GM23338 (cell line): Measurements from ENCODE around the gene UBASH3A. TPM values are rescaled to one million over a fixed set of nuclear protein-coding genes. Genes with fewer than 3 reads are reported as not detected.

Source experiments
- ATAC-seq: fragments of 200-7000 bp; cut with Tn5 transposase; 3 replicates; pipeline ENCODE4 v1.9.1; 2020
- DNase-seq: peaks from one replicate; pipeline ENCODE4 v3.0.0-alpha.2; 2015; ENCODE audit warnings: low spot score
- H2AFZ ChIP-seq: fragments of 200-600 bp; sonication (generic); 2 replicates; pipeline ENCODE4 v1.8.0; 2016; ENCODE audit warnings: antibody characterized with exemption, mild to moderate bottlenecking, moderate library complexity
- H3F3A ChIP-seq: fragments of 200-600 bp; sonication (generic); replicated peaks from 2 replicates; pipeline ENCODE4 v1.8.0; 2017; ENCODE audit warnings: antibody characterized with exemption, mixed run types, low read depth
- H3K27ac ChIP-seq: fragments of 200-600 bp; sonication (generic); 2 replicates; pipeline ENCODE4 v1.6.1; 2016; ENCODE audit warnings: low read depth
- H3K27me3 ChIP-seq: fragments of 200-600 bp; sonication (generic); 2 replicates; pipeline ENCODE4 v1.8.0; 2016; ENCODE audit warnings: mild to moderate bottlenecking, mixed run types, moderate library complexity; ENCODE audit not compliant: insufficient read depth
- H3K36me3 ChIP-seq: fragments of 200-600 bp; sonication (generic); 2 replicates; pipeline ENCODE4 v1.8.0; 2016; ENCODE audit warnings: mild to moderate bottlenecking; ENCODE audit not compliant: insufficient read depth
- H3K4me1 ChIP-seq: fragments of 200-600 bp; sonication (generic); 2 replicates; pipeline ENCODE4 v1.8.0; 2016; ENCODE audit warnings: mild to moderate bottlenecking, moderate library complexity; ENCODE audit not compliant: insufficient read depth
- H3K4me2 ChIP-seq: fragments of 200-600 bp; sonication (generic); 2 replicates; pipeline ENCODE4 v1.7.1; 2017; ENCODE audit warnings: mixed run types
- H3K4me3 ChIP-seq: fragments of 200-600 bp; sonication (generic); 2 replicates; pipeline ENCODE4 v1.6.1; 2016; ENCODE audit warnings: mixed run types
- H3K79me2 ChIP-seq: fragments of 200-600 bp; sonication (generic); replicated peaks from 2 replicates; pipeline ENCODE4 v1.8.0; 2017; ENCODE audit warnings: mild to moderate bottlenecking; ENCODE audit not compliant: insufficient read depth
- H3K9me2 ChIP-seq: fragments of 200-600 bp; sonication (generic); 2 replicates; pipeline ENCODE4 v1.8.0; 2017; ENCODE audit not compliant: insufficient read depth
- H4K20me1 ChIP-seq: fragments of 200-600 bp; sonication (generic); replicated peaks from 2 replicates; pipeline ENCODE4 v1.8.0; 2017; ENCODE audit warnings: mild to moderate bottlenecking; ENCODE audit not compliant: insufficient read depth
- H3K27ac Mint-ChIP-seq: 2 replicates; pipeline ENCODE4 v1.8.0; 2020; ENCODE audit warnings: inconsistent platforms, mild to moderate bottlenecking, moderate library complexity, mixed read lengths
- H3K27me3 Mint-ChIP-seq: 3 replicates; pipeline ENCODE4 v1.8.0; 2022; ENCODE audit warnings: low read depth, mild to moderate bottlenecking, moderate library complexity, mixed read lengths, inconsistent platforms; ENCODE audit not compliant: insufficient read depth, poor library complexity
- H3K36me3 Mint-ChIP-seq: 3 replicates; pipeline ENCODE4 v1.8.0; 2021; ENCODE audit warnings: low read depth, mild to moderate bottlenecking, inconsistent platforms, moderate library complexity, mixed read lengths
- H3K4me1 Mint-ChIP-seq: 3 replicates; pipeline ENCODE4 v1.8.0; 2020; ENCODE audit warnings: mild to moderate bottlenecking, inconsistent platforms, mixed read lengths
- H3K4me3 Mint-ChIP-seq: 3 replicates; pipeline ENCODE4 v1.8.0; 2021; ENCODE audit warnings: moderate library complexity, mild to moderate bottlenecking, inconsistent platforms, mixed read lengths
- H3K9me3 Mint-ChIP-seq: 3 replicates; pipeline ENCODE4 v1.8.0; 2020; ENCODE audit warnings: moderate library complexity, mild to moderate bottlenecking, inconsistent platforms, mixed read lengths
- CTCF ChIP-seq, 2 experiments: fragments of 200-600 bp in 1 of 2; sonication (generic) in 1 of 2; conservative IDR thresholded peaks; 2 replicates each; pipeline versions ENCODE4 v1.5.1 to v1.6.1; 2016 to 2017; ENCODE audit warnings: antibody characterized with exemption in 2 of 2, low read depth in 2 of 2, mild to moderate bottlenecking in 2 of 2, moderate library complexity in 1 of 2
- EZH2phosphoT487 ChIP-seq: fragments of 200-600 bp; sonication (generic); IDR thresholded peaks from one replicate; pipeline ENCODE4 v1.8.1; 2018; ENCODE audit warnings: antibody characterized with exemption; ENCODE audit not compliant: unreplicated experiment
- JUNB ChIP-seq: IDR thresholded peaks from one replicate; pipeline ENCODE4 v1.6.1; 2016; ENCODE audit warnings: antibody characterized with exemption; ENCODE audit not compliant: unreplicated experiment
- ZNF331 ChIP-seq: fragments of 250-450 bp; sonication (Bioruptor Pico); IDR thresholded peaks from 2 replicates; pipeline ENCODE4 v1.5.0; 2020; ENCODE audit warnings: low read depth, mild to moderate bottlenecking, moderate library complexity
- ZNF462 ChIP-seq: fragments of 250-450 bp; sonication (Bioruptor Pico); IDR thresholded peaks from 2 replicates; pipeline ENCODE4 v1.5.0; 2020; ENCODE audit warnings: mild to moderate bottlenecking, moderate library complexity
- polyA plus RNA-seq: library from polyadenylated mRNA; unstranded; fragments of >200 nt; fragmentation: Nextera tagmentation; extraction: Ambion mirVana; gene quantifications from 2 replicates; pipeline ENCODE4 v1.2.1, GENCODE V29; 2016
- total RNA-seq: library from RNA; depleted of rRNA; stranded (reverse); fragments of >200 nt; shearing (Covaris generic); gene quantifications from 2 replicates; pipeline ENCODE4 v1.2.3, GENCODE V29; 2014
- TF ChIP-seq, protein P1 (sequence below): IDR thresholded peaks from 2 replicates; pipeline ENCODE4 v1.6.1; 2016; ENCODE audit warnings: antibody characterized with exemption

UBASH3A gene
- total and polyA plus RNA-seq, 2 experiments from 2014 or later: not detected

GRCh38 chr21:42376338-42376982, 27.2 kb upstream of the UBASH3A start:
- Histone ChIP-seq H2AFZ (no peak overlapping the region), H3K9me2 (no peaks in the 10 kb centered on the region), H4K20me1 (no peaks in the 10 kb centered on the region), H3K4me3 (no peak overlapping the region), H3K27me3 (no peaks in the 10 kb centered on the region), H3K27ac (no peak overlapping the region), H3K4me1 (no peaks in the 10 kb centered on the region), H3K4me2 (no peak overlapping the region), H3F3A (no peaks in the 10 kb centered on the region), H3K79me2 (no peaks in the 10 kb centered on the region), H3K36me3 (no peaks in the 10 kb centered on the region)
- no peak for TF ChIP-seq EZH2phosphoT487
- TF ChIP-seq, protein P1, sequence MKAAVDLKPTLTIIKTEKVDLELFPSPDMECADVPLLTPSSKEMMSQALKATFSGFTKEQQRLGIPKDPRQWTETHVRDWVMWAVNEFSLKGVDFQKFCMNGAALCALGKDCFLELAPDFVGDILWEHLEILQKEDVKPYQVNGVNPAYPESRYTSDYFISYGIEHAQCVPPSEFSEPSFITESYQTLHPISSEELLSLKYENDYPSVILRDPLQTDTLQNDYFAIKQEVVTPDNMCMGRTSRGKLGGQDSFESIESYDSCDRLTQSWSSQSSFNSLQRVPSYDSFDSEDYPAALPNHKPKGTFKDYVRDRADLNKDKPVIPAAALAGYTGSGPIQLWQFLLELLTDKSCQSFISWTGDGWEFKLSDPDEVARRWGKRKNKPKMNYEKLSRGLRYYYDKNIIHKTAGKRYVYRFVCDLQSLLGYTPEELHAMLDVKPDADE: no peak
- peak in 1 of 2 experiments; percentile 49; a peak in 3 of 4 replicates for TF ChIP-seq CTCF (conservative IDR thresholded peaks at IDR 0.05; ENCODE audit: low read depth in 2 of 2)
- H3K36me3 Mint-ChIP-seq: peaks cover 1% of the 10 kb centered on the region; the same call in 2 of the 3 replicates
- ATAC-seq: peak; percentile 37; the same call in 2 of the 3 replicates
- H3K27ac Mint-ChIP-seq: no peak overlapping the region
- H3K4me1 Mint-ChIP-seq: no peaks in the 10 kb centered on the region
- DNase-seq: peak; percentile 41
- no peak overlapping the region for H3K4me3 Mint-ChIP-seq
- peaks cover 1% of the 10 kb centered on the region; the same call in 1 of the 3 replicates for H3K9me3 Mint-ChIP-seq
- peaks cover 3% of the 10 kb centered on the region for H3K27me3 Mint-ChIP-seq

DNA sequence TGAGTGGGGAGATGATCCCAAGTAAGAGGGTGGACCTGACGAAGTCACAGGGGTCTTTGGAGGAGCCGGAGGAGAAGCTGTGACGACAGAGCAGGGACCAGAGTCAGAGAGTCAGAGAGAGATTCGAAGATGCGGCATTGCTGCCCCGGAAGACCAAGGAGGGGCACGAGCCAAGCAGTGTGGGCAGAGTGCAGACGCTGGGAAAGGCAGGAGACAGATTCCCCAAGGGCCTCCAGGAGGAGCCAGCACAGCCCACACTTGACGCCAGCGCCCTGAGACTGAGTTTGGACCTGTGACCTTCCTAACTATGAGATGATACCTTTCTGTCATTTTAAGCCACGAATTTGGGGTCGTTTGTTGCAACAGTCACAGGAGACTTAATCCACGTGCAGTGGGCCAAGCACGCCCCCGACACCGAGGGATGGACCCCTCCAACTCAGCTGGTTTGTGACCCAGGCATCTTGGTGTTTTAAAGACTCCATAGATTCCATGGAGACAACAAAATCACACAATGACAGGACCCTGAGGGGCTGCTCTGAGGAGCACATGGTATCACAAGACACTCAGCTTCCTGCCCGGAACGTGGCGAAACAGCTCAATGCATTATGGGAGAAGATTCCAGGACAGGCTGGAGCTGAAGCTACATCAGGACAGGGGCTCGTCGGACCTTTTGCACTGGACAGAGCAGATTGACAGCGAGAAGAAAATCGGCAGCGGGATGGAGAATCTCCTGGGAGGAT, 26.3 kb upstream of the UBASH3A start:
- Histone ChIP-seq H3K9me2 (no peaks in the 10 kb centered on the region), H3K27me3 (no peaks in the 10 kb centered on the region), H3K27ac (no peak overlapping the region), H3F3A (no peaks in the 10 kb centered on the region), H3K4me3 (no peak overlapping the region), H3K79me2 (no peaks in the 10 kb centered on the region), H3K4me2 (no peak overlapping the region), H3K36me3 (no peaks in the 10 kb centered on the region), H2AFZ (no peak overlapping the region), H4K20me1 (no peaks in the 10 kb centered on the region), H3K4me1 (no peaks in the 10 kb centered on the region)
- Mint-ChIP-seq H3K4me1 (no peaks in the 10 kb centered on the region), H3K4me3 (no peak overlapping the region), H3K9me3 (peaks cover 10% of the 10 kb centered on the region; the same call in 1 of the 3 replicates), H3K36me3 (peaks cover 4% of the 10 kb centered on the region), H3K27ac (no peak overlapping the region; the same call in 1 of the 2 replicates), H3K27me3 (peaks cover 3% of the 10 kb centered on the region)
- ATAC-seq: no peak
- DNase-seq: no peak
- TF ChIP-seq JUNB: no peak
- TF ChIP-seq ZNF462 (CRISPR knock-in tag): no peak
- no peak for TF ChIP-seq ZNF331 (CRISPR knock-in tag)
